ENCODE results near the gene NRG3.

DNA sequence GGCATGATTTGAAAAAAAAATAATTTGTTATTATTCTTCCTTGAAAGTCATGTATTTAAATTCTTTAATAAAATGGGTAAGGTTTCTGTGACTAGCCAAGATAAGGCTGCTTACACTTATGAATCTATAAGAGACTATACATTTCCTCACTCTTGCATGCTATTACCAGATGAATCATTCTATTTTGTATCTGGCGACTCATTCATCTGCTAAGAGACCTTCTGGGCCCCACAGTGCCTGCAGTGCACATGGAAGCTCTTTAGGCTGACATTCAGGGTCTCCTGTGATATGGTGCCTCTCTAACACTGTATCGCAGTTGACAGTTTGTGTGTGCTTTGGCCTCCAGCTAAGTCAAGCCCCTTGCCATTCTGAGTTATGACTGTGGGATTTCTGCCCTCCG is 121.9 kb downstream of the NRG3 start:
- TF ChIP-seq, protein P1, sequence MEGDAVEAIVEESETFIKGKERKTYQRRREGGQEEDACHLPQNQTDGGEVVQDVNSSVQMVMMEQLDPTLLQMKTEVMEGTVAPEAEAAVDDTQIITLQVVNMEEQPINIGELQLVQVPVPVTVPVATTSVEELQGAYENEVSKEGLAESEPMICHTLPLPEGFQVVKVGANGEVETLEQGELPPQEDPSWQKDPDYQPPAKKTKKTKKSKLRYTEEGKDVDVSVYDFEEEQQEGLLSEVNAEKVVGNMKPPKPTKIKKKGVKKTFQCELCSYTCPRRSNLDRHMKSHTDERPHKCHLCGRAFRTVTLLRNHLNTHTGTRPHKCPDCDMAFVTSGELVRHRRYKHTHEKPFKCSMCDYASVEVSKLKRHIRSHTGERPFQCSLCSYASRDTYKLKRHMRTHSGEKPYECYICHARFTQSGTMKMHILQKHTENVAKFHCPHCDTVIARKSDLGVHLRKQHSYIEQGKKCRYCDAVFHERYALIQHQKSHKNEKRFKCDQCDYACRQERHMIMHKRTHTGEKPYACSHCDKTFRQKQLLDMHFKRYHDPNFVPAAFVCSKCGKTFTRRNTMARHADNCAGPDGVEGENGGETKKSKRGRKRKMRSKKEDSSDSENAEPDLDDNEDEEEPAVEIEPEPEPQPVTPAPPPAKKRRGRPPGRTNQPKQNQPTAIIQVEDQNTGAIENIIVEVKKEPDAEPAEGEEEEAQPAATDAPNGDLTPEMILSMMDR (IDR thresholded peaks at IDR 0.05) = no peak
- no peak for TF ChIP-seq POLR2AphosphoS5 (IDR thresholded peaks at IDR 0.05)

All from prostate gland (tissue), 2 donors.